ENCODE results near the gene CBLL2.

Gene CBLL2

GRCh38 chrX:22315151-22315550 is 42.4 kb downstream of the CBLL2 start:
- Mint-ChIP-seq H3K27me3 (ENCODE audit: low read depth) (no peaks in the 10 kb centered on the region), H3K4me1 (no peaks in the 10 kb centered on the region), H3K4me3 (no peak overlapping the region), H3K9me3 (no peaks in the 10 kb centered on the region), H3K27ac (no peak overlapping the region), H3K36me3 (ENCODE audit: low read depth) (no peaks in the 10 kb centered on the region)
- TF ChIP-seq CTCF (IDR thresholded peaks at IDR 0.05; ENCODE audit: unreplicated experiment in 3 of 3) = no peak

DNA sequence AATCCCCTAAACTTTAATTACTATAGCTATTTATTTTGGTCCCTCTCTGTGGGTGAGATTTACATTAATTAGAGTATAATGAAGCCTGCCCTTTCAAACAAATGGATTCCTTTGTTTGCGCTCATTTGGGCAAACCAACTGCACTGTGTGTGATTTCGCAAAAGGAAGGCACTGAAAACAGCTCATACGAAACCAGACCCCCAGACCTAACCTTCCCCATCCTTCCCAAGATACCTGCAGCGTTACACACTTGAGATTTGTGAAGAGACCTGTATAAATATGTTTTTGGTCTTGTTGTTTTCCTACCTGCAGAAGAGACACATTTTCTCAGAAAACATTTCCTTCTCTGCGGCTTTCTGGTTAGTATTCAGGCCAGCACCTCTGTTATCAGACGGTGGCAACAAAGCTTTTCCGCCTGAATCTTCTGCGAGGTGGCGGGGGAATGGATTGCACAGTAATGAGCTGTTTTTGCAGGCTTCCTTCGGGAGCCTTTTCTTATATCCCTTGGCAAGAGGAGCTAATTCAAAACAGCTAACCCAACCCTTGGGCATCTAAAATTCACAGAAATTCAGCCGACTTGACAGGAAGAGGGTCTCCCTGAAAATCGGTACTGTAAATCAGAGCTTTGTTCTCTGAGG is 47.6 kb downstream of the CBLL2 start:
- no peak for TF ChIP-seq CTCF (IDR thresholded peaks at IDR 0.05; ENCODE audit: unreplicated experiment in 3 of 3)
- peaks cover 4% of the 10 kb centered on the region for H3K9me3 Mint-ChIP-seq
- no peaks in the 10 kb centered on the region for H3K27me3 Mint-ChIP-seq (ENCODE audit: low read depth)
- no peaks in the 10 kb centered on the region for H3K4me1 Mint-ChIP-seq
- no peaks in the 10 kb centered on the region for H3K36me3 Mint-ChIP-seq (ENCODE audit: low read depth)
- H3K27ac Mint-ChIP-seq = no peak overlapping the region
- no peak overlapping the region for H3K4me3 Mint-ChIP-seq

DNA sequence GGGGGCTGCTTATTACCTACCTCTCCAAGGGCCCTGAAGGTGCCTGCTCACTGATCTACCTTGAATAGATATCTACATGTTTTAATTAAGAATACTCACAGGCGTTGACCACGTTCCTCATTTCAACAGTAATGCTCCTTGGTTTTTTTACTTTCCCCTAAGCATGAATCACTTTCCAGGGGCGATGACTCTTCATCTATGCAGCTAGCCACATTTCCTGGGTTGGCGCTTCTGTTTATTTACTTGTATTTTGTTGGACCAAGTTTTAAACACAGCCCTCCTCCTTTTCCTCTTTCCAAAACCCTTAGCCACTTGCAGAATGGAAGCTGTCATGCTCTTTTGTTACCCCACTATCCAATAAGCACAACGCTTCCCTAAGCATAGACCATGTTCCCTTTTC is 50.8 kb downstream of the CBLL2 start:
- H3K27ac Mint-ChIP-seq = no peak overlapping the region
- no peak for TF ChIP-seq CTCF (IDR thresholded peaks at IDR 0.05; ENCODE audit: unreplicated experiment in 3 of 3)
- H3K4me3 Mint-ChIP-seq = no peak overlapping the region
- no peaks in the 10 kb centered on the region for H3K36me3 Mint-ChIP-seq (ENCODE audit: low read depth)
- no peaks in the 10 kb centered on the region for H3K27me3 Mint-ChIP-seq (ENCODE audit: low read depth)
- peaks cover 9% of the 10 kb centered on the region for H3K9me3 Mint-ChIP-seq
- H3K4me1 Mint-ChIP-seq = no peaks in the 10 kb centered on the region
